H1 (cell line): ENCODE measurements around the gene EFHD1. TPM values are rescaled to one million over a fixed set of nuclear protein-coding genes. Genes with fewer than 3 reads are reported as not detected.

Source experiments
- ATF2 ChIP-seq: IDR thresholded peaks from 2 replicates; pipeline ENCODE4 v1.6.1; 2012; ENCODE audit warnings: low read length, inconsistent platforms
- CHD7 ChIP-seq: fragments of 300-600 bp; sonication (generic); IDR thresholded peaks from 2 replicates; pipeline ENCODE4 v1.7.1; 2012; ENCODE audit warnings: low read length, moderate library complexity, mild to moderate bottlenecking, inconsistent platforms; ENCODE audit not compliant: insufficient replicate concordance
- EGR1 ChIP-seq: IDR thresholded peaks from 2 replicates; pipeline ENCODE4 v1.6.1; 2011; ENCODE audit warnings: low read depth, low read length, borderline replicate concordance
- POLR2A ChIP-seq, 2 experiments: IDR thresholded peaks; 1 replicate in 1 of 2; 2 replicates in 1 of 2; pipeline ENCODE4 v1.6.1; 2011; ENCODE audit warnings: low read depth in 2 of 2, low read length in 2 of 2, mild to moderate bottlenecking in 2 of 2; ENCODE audit errors: control extremely low read depth in 1 of 2
- SUZ12 ChIP-seq: fragments of 200-600 bp; sonication (generic); IDR thresholded peaks from 2 replicates; pipeline ENCODE4 v1.6.1; 2012; ENCODE audit warnings: mild to moderate bottlenecking, inconsistent platforms, low read length, moderate library complexity, mixed read lengths
- TAF7 ChIP-seq: optimal IDR thresholded peaks from 2 replicates; pipeline ENCODE3; 2011; ENCODE audit warnings: low read depth, mild to moderate bottlenecking, inconsistent platforms, low read length, moderate library complexity, borderline replicate concordance
- polyA plus RNA-seq, 7 experiments: library from polyadenylated mRNA; depleted of rRNA in 3 of 7; stranded (reverse) in 5 of 7; unstranded in 2 of 7; fragments of >200 nt in 5 of 7; fragments of 200-250 nt in 2 of 7; gene quantifications; 1 replicate in 5 of 7; 2 replicates in 1 of 7; 4 replicates in 1 of 7; pipeline versions ENCODE4 v1.2.1 to v1.2.3, GENCODE V29; 2011 to 2013; ENCODE audit warnings: missing spikeins in 2 of 7, mixed read lengths in 2 of 7
- total RNA-seq: library from RNA; stranded (reverse); fragmentation: NEBNext Ultra II Directional; extraction: Animal tissue kit (Norgen Biotek cat#: 25700); gene quantifications from 2 replicates; pipeline ENCODE4 v1.2.1, GENCODE V29; 2021

EFHD1 gene
- total and polyA plus RNA-seq, 2 of the 8 experiments (the other 6 are each of a cell fraction or from before 2014, with no cell fraction given) = 3.4 to 4.5 TPM

GRCh38 chr2:232588031-232588430 lies 45.4 kb upstream of the EFHD1 start (continued):
- no peak for TF ChIP-seq CHD7
- TF ChIP-seq SUZ12 = no peak
- TF ChIP-seq POLR2A (IDR thresholded peaks at IDR 0.05; ENCODE audit: control extremely low read depth in 1 of 2, low read depth in 2 of 2, low read length in 2 of 2) = no peak
- no peak for TF ChIP-seq TAF7
- TF ChIP-seq ATF2 = no peak
- TF ChIP-seq EGR1 = no peak
